ENCODE results near the gene RBMXL3.

- TF ChIP-seq EZH2 (IDR thresholded peaks at IDR 0.05; ENCODE audit: borderline replicate concordance, low read depth, low read length, severe bottlenecking) = no peak
- TF ChIP-seq CTCF (IDR thresholded peaks at IDR 0.05; ENCODE audit: borderline replicate concordance, extremely low read depth, low read length, poor library complexity, severe bottlenecking) = no peak
Observed at GRCh38 chrX:115234461-115234860, 45.3 kb downstream of the RBMXL3 start.

All from DND-41 (cell line).